H1 (cell line): Measurements from ENCODE around the gene SMYD3. TPM values are rescaled to one million over a fixed set of nuclear protein-coding genes. Genes with fewer than 3 reads are reported as not detected.

Experiments
- CTCF ChIA-PET: fragments of 300-600 bp; sonication (Branson Sonifier 250); formaldehyde crosslinking; loops from one replicate; lab custom pipeline; 2021; ENCODE audit not compliant: partially characterized antibody; lab: Charles Lee
- POLR2A ChIA-PET: fragments of 300-600 bp; sonication (Branson Sonifier 250); formaldehyde crosslinking; loops from one replicate; lab custom pipeline; 2021; ENCODE audit warnings: inconsistent platforms; ENCODE audit not compliant: partially characterized antibody; lab: Charles Lee
- DNase-seq, 2 experiments: peaks; one replicate each; pipeline versions ENCODE4 v3.0.0 to v3.0.0-alpha.2; 2010 to 2022; ENCODE audit warnings: low spot score in 2 of 2, low read depth in 1 of 2, mixed read lengths in 1 of 2
- FAIRE-seq: peaks from 2 replicates; lab custom pipeline; 2011; peaks lifted over from hg19 to GRCh38; lab: Jason Lieb, UNC
- H2AFZ ChIP-seq: 2 replicates; pipeline ENCODE4 v1.8.1; 2012; ENCODE audit warnings: low read length, inconsistent platforms
- H2AK5ac ChIP-seq: 2 replicates; pipeline ENCODE4 v1.6.1; 2013; ENCODE audit warnings: low read depth, low read length
- H2BK120ac ChIP-seq: replicated peaks from 2 replicates; pipeline ENCODE3; 2013; ENCODE audit warnings: low read depth, low read length, inconsistent platforms
- H2BK12ac ChIP-seq: 2 replicates; pipeline ENCODE4 v1.6.1; 2013; ENCODE audit warnings: low read depth, low read length
- H2BK15ac ChIP-seq: 2 replicates; pipeline ENCODE4 v1.6.1; 2013; ENCODE audit warnings: low read length
- H2BK20ac ChIP-seq: 2 replicates; pipeline ENCODE4 v1.6.1; 2013; ENCODE audit warnings: low read length
- H2BK5ac ChIP-seq: 2 replicates; pipeline ENCODE4 v1.6.1; 2013; ENCODE audit warnings: low read depth, low read length
- H3K14ac ChIP-seq: 2 replicates; pipeline ENCODE4 v1.6.1; 2013; ENCODE audit warnings: inconsistent platforms; ENCODE audit not compliant: insufficient read length
- H3K18ac ChIP-seq: 2 replicates; pipeline ENCODE4 v1.6.1; 2013; ENCODE audit warnings: low read length; ENCODE audit errors: extremely low read depth
- H3K23ac ChIP-seq: 2 replicates; pipeline ENCODE4 v1.6.1; 2013; ENCODE audit warnings: inconsistent platforms; ENCODE audit not compliant: insufficient read length
- H3K23me2 ChIP-seq: 2 replicates; pipeline ENCODE4 v1.6.1; 2013; ENCODE audit warnings: low read depth, low read length
- H3K27ac ChIP-seq: 2 replicates; pipeline ENCODE4 v1.6.1; 2011; ENCODE audit warnings: low read depth, low read length, inconsistent platforms
- H3K27me3 ChIP-seq, 4 experiments: replicated peaks in 1 of 4; 1 replicate in 1 of 4; 2 replicates in 3 of 4; pipeline versions ENCODE4 v1.6.1 to v1.8.1; 2011 to 2013; ENCODE audit warnings: low read length in 3 of 4, mild to moderate bottlenecking in 3 of 4, inconsistent platforms in 2 of 4, mixed read lengths in 2 of 4, moderate library complexity in 1 of 4; ENCODE audit not compliant: control insufficient read depth in 3 of 4, insufficient read depth in 3 of 4; ENCODE audit errors: extremely low read depth in 1 of 4
- H3K36me3 ChIP-seq, 4 experiments: 2 replicates each; pipeline versions ENCODE4 v1.6.1 to v1.8.1; 2011 to 2013; ENCODE audit warnings: mild to moderate bottlenecking in 4 of 4, low read length in 3 of 4, moderate library complexity in 2 of 4, control low read depth in 1 of 4, inconsistent platforms in 1 of 4; ENCODE audit not compliant: insufficient read depth in 4 of 4, control insufficient read depth in 2 of 4
- H3K4ac ChIP-seq: replicated peaks from 2 replicates; pipeline ENCODE3; 2013; ENCODE audit warnings: low read length, low read depth, mixed read lengths, inconsistent platforms; ENCODE audit not compliant: insufficient read length
- H3K4me1 ChIP-seq, 4 experiments: replicated peaks in 1 of 4; 1 replicate in 1 of 4; 2 replicates in 3 of 4; pipeline versions ENCODE4 v1.6.1 to v1.8.1; 2011 to 2013; ENCODE audit warnings: low read length in 3 of 4, inconsistent platforms in 2 of 4, mixed read lengths in 1 of 4; ENCODE audit not compliant: insufficient read depth in 4 of 4, control insufficient read depth in 3 of 4
- H3K4me2 ChIP-seq, 2 experiments: 2 replicates each; pipeline versions ENCODE4 v1.6.1 to v1.8.1; 2011 to 2013; ENCODE audit warnings: low read depth in 2 of 2, low read length in 2 of 2, control low read depth in 1 of 2, inconsistent platforms in 1 of 2, mild to moderate bottlenecking in 1 of 2; ENCODE audit not compliant: insufficient read depth in 1 of 2
- H3K4me3 ChIP-seq, 4 experiments: fragments of 200-600, 300-600 bp in 1 of 4; sonication (generic), shearing (Covaris generic), sonication (Bioruptor Twin) in 1 of 4; 2 replicates each; pipeline versions ENCODE4 v1.5.1 to v1.8.1; 2011 to 2016; ENCODE audit warnings: low read length in 4 of 4, low read depth in 3 of 4, control low read depth in 2 of 4, inconsistent platforms in 2 of 4, mild to moderate bottlenecking in 2 of 4, mixed read lengths in 1 of 4, moderate library complexity in 1 of 4; ENCODE audit not compliant: insufficient read depth in 2 of 4; ENCODE audit errors: extremely low read depth in 1 of 4
- H3K56ac ChIP-seq: replicated peaks from 2 replicates; pipeline ENCODE3; 2013; ENCODE audit warnings: low read depth, mild to moderate bottlenecking, mixed read lengths, low read length, inconsistent platforms; ENCODE audit not compliant: insufficient read length
- H3K79me1 ChIP-seq: 2 replicates; pipeline ENCODE4 v1.6.1; 2013; ENCODE audit warnings: low read depth, low read length, control low read depth
- H3K79me2 ChIP-seq, 2 experiments: 2 replicates each; pipeline versions ENCODE4 v1.6.1 to v1.8.1; 2012 to 2013; ENCODE audit warnings: low read length in 2 of 2, mild to moderate bottlenecking in 2 of 2, inconsistent platforms in 1 of 2; ENCODE audit not compliant: insufficient read depth in 2 of 2, control insufficient read depth in 1 of 2
- H3K9ac ChIP-seq, 4 experiments: replicated peaks in 1 of 4; 1 replicate in 1 of 4; 2 replicates in 3 of 4; pipeline versions ENCODE4 v1.6.1 to v1.8.1; 2011 to 2013; ENCODE audit warnings: low read depth in 3 of 4, low read length in 3 of 4, control low read depth in 2 of 4, mild to moderate bottlenecking in 2 of 4, moderate library complexity in 2 of 4, inconsistent platforms in 1 of 4; ENCODE audit errors: extremely low read depth in 1 of 4
- H3K9me3 ChIP-seq, 2 experiments: 2 replicates each; pipeline versions ENCODE4 v1.6.1 to v1.8.1; 2012 to 2013; ENCODE audit warnings: mild to moderate bottlenecking in 2 of 2, moderate library complexity in 2 of 2, control low read depth in 1 of 2, inconsistent platforms in 1 of 2, low read depth in 1 of 2, low read length in 1 of 2, mixed read lengths in 1 of 2; ENCODE audit not compliant: insufficient read depth in 2 of 2
- H4K20me1 ChIP-seq, 2 experiments: replicated peaks in 1 of 2; 2 replicates each; pipeline versions ENCODE3 to v1.8.1; 2011 to 2013; ENCODE audit warnings: inconsistent platforms in 2 of 2, low read length in 2 of 2, mild to moderate bottlenecking in 1 of 2; ENCODE audit not compliant: insufficient read depth in 2 of 2, control insufficient read depth in 1 of 2
- H4K5ac ChIP-seq: 2 replicates; pipeline ENCODE4 v1.6.1; 2013; ENCODE audit warnings: low read length, low read depth, mixed read lengths, inconsistent platforms; ENCODE audit not compliant: insufficient read length
- H4K8ac ChIP-seq: 2 replicates; pipeline ENCODE4 v1.8.0; 2013; ENCODE audit warnings: mild to moderate bottlenecking, moderate library complexity, low read length, inconsistent platforms; ENCODE audit not compliant: insufficient read depth; ENCODE audit errors: extremely low read depth
- H4K91ac ChIP-seq: replicated peaks from 2 replicates; pipeline ENCODE3; 2013; ENCODE audit warnings: low read length, mixed read lengths, inconsistent platforms; ENCODE audit not compliant: insufficient read length
- BACH1 ChIP-seq: IDR thresholded peaks from 2 replicates; pipeline ENCODE4 v1.6.1; 2012; ENCODE audit warnings: low read length, improper control_type of control experiment
- CBX5 ChIP-seq: fragments of 300-800, 300-1000 bp; sonication (generic); IDR thresholded peaks from 2 replicates; pipeline ENCODE4 v1.7.1; 2016; ENCODE audit warnings: antibody characterized with exemption, low read length, low read depth
- CTCF ChIP-seq, 3 experiments: IDR thresholded peaks; 1 replicate in 2 of 3; 2 replicates in 1 of 3; pipeline versions ENCODE4 v1.5.1 to v1.6.1; 2011; ENCODE audit warnings: low read length in 3 of 3, mild to moderate bottlenecking in 3 of 3, inconsistent platforms in 2 of 3, low read depth in 1 of 3, moderate library complexity in 1 of 3; ENCODE audit not compliant: insufficient read depth in 1 of 3; ENCODE audit errors: control extremely low read depth in 1 of 3
- FOSL1 ChIP-seq: IDR thresholded peaks from 2 replicates; pipeline ENCODE4 v1.6.1; 2011; ENCODE audit warnings: mild to moderate bottlenecking, low read depth, low read length, moderate library complexity; ENCODE audit not compliant: insufficient read depth
- KDM5A ChIP-seq: fragments of 200-600 bp; IDR thresholded peaks from 2 replicates; pipeline ENCODE4 v1.7.1; 2012; ENCODE audit warnings: mild to moderate bottlenecking, low read length, inconsistent platforms, mixed read lengths
- MAX ChIP-seq: IDR thresholded peaks from 2 replicates; pipeline ENCODE4 v1.6.1; 2012; ENCODE audit warnings: inconsistent platforms
- NANOG ChIP-seq: IDR thresholded peaks from 2 replicates; pipeline ENCODE4 v1.6.1; 2011; ENCODE audit warnings: low read length, low read depth, mild to moderate bottlenecking, inconsistent platforms; ENCODE audit not compliant: insufficient read depth, poor library complexity, severe bottlenecking
- POLR2A ChIP-seq, 2 experiments: IDR thresholded peaks; 1 replicate in 1 of 2; 2 replicates in 1 of 2; pipeline ENCODE4 v1.6.1; 2011; ENCODE audit warnings: low read depth in 2 of 2, low read length in 2 of 2, mild to moderate bottlenecking in 2 of 2; ENCODE audit errors: control extremely low read depth in 1 of 2
- RBBP5 ChIP-seq: IDR thresholded peaks from 2 replicates; pipeline ENCODE4 v1.7.1; 2012; ENCODE audit warnings: low read depth, mild to moderate bottlenecking, inconsistent platforms, low read length, moderate library complexity, borderline replicate concordance
- RFX5 ChIP-seq: IDR thresholded peaks from 2 replicates; pipeline ENCODE4 v1.6.1; 2011; ENCODE audit warnings: low read depth, low read length, improper control_type of control experiment, borderline replicate concordance
- SRF ChIP-seq: IDR thresholded peaks from 2 replicates; pipeline ENCODE4 v1.6.1; 2011; ENCODE audit warnings: mild to moderate bottlenecking, low read depth, low read length, moderate library complexity
- TAF1 ChIP-seq: IDR thresholded peaks from 2 replicates; pipeline ENCODE4 v1.6.1; 2011; ENCODE audit warnings: mild to moderate bottlenecking, low read depth, low read length
- WGBS, 2 experiments: shearing (Covaris generic) in 1 of 2; methylation state at CpG; one replicate each; pipeline versions ENCODE4 v1.1.6 to v1.1.7; 2013 to 2015; ENCODE audit warnings: low lambda C conversion rate in 2 of 2, mixed read lengths in 2 of 2, inconsistent platforms in 1 of 2, low coverage in 1 of 2, missing lambda C conversion rate in 1 of 2; ENCODE audit not compliant: insufficient replicate concordance in 2 of 2, insufficient coverage in 1 of 2, insufficient read length in 1 of 2; ENCODE audit errors: extremely low coverage in 1 of 2, missing lambda C conversion rate in 1 of 2; 5-methylcytosine and 5-hydroxymethylcytosine counted together
- polyA plus RNA-seq, 7 experiments: library from polyadenylated mRNA; depleted of rRNA in 3 of 7; stranded (reverse) in 5 of 7; unstranded in 2 of 7; fragments of >200 nt in 5 of 7; fragments of 200-250 nt in 2 of 7; gene quantifications; 1 replicate in 5 of 7; 2 replicates in 1 of 7; 4 replicates in 1 of 7; pipeline versions ENCODE4 v1.2.1 to v1.2.3, GENCODE V29; 2011 to 2013; ENCODE audit warnings: missing spikeins in 2 of 7, mixed read lengths in 2 of 7
- total RNA-seq: library from RNA; stranded (reverse); fragmentation: NEBNext Ultra II Directional; extraction: Animal tissue kit (Norgen Biotek cat#: 25700); gene quantifications from 2 replicates; pipeline ENCODE4 v1.2.1, GENCODE V29; 2021

Gene SMYD3
- total and polyA plus RNA-seq, 2 of the 8 experiments (the other 6 are each of a cell fraction or from before 2014, with no cell fraction given), result 17.3 to 25.4 TPM

- Histone ChIP-seq H3K36me3 (peaks cover 0 to 2% (median 0%) of the 10 kb centered on the region in 4 experiments; a peak in 1 of 8 replicates), H3K79me2 (no peaks in the 10 kb centered on the region), H2BK15ac (no peak overlapping the region), H2AFZ (no peak overlapping the region), H3K56ac (no peak overlapping the region), H4K91ac (no peak overlapping the region), H3K23me2 (no peaks in the 10 kb centered on the region), H3K18ac (no peak overlapping the region), H3K9me3 (no peaks in the 10 kb centered on the region), H2BK20ac (no peak overlapping the region), H3K4me3 (no peak overlapping the region), H4K5ac (no peak overlapping the region), H3K27me3 (no peaks in the 10 kb centered on the region), H3K4me2 (no peak overlapping the region), H3K9ac (no peak overlapping the region), H4K20me1 (no peaks in the 10 kb centered on the region), H2BK5ac (no peak overlapping the region), H3K79me1 (no peaks in the 10 kb centered on the region), H4K8ac (no peak overlapping the region), H3K4ac (no peak overlapping the region), H3K4me1 (peaks cover 0 to 4% (median 2%) of the 10 kb centered on the region in 4 experiments; a peak in 4 of 7 replicates), H3K23ac (no peak overlapping the region), H2BK120ac (no peak overlapping the region), H2BK12ac (no peak overlapping the region), H3K27ac (no peak overlapping the region), H3K14ac (no peak overlapping the region), H2AK5ac (no peak overlapping the region)
- 89% methylated on average over 3 of the region's 3 CpGs; no CpG with 5 or more reads in 1 of the 2 experiments for WGBS, 2 experiments
- ChIA-PET CTCF (interaction anchor here (0.6 to 1.5 kb wide), 2 partner anchors 29 to 98 kb away, joined by 3 read pairs; no protein-coding TSS in a partner anchor), POLR2A (no interaction called here)
- no peak for DNase-seq
- no peak for FAIRE-seq
- TF ChIP-seq CBX5, result no peak
- no peak for TF ChIP-seq SRF
- TF ChIP-seq TAF1, result no peak
- no peak for TF ChIP-seq CTCF (IDR thresholded peaks at IDR 0.05; ENCODE audit: control extremely low read depth in 1 of 3, insufficient read depth in 1 of 3, low read depth in 1 of 3, low read length in 3 of 3)
- no peak for TF ChIP-seq RFX5
- no peak for TF ChIP-seq KDM5A
- TF ChIP-seq MAX, result no peak
- no peak for TF ChIP-seq FOSL1
- TF ChIP-seq BACH1, result no peak
- TF ChIP-seq POLR2A (IDR thresholded peaks at IDR 0.05; ENCODE audit: control extremely low read depth in 1 of 2, low read depth in 2 of 2, low read length in 2 of 2), result no peak
- TF ChIP-seq NANOG, result no peak
- no peak for TF ChIP-seq RBBP5
These were observed 758.4 kb downstream of the SMYD3 start for GRCh38 chr1:245748646-245749045.
